GM23248 (cell line): ENCODE results near the gene ANXA8L1.
"Not testable (repeated sequence)": the region's sequence is repeated elsewhere in the genome, so short reads cannot be mapped to it uniquely, and the experiment has no call there.

ENCODE experiments used
- EZH2 ChIP-seq: fragments of 200-600 bp; sonication (generic); IDR thresholded peaks from 2 replicates; pipeline ENCODE4 v1.6.1; 2018; ENCODE audit warnings: antibody characterized with exemption, mild to moderate bottlenecking; ENCODE audit not compliant: insufficient read depth, poor library complexity, severe bottlenecking
- EZH2phosphoT487 ChIP-seq: fragments of 200-600 bp; sonication (generic); IDR thresholded peaks from 2 replicates; pipeline ENCODE4 v1.6.1; 2018; ENCODE audit warnings: antibody characterized with exemption, moderate library complexity, mild to moderate bottlenecking, low read depth; ENCODE audit not compliant: insufficient read depth

DNA sequence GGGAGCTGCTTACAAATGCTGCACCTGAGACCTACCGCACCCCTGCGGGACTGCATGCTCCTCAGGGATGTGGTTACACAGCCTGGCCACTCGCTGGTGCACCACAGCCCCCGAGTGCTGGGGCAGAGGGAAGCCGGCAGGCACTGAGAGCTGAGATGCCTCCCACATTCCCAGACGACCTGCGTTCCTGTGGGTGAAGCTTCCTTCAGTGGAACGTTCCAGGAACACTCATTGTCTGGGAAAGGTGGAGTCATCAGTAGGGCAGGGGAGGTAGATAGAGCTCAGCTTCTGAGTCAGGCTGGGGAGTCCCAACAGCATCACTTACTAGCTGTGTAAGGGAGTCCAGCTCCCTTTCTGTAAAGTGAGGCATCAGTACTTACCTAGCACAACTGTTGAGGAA, 2.5 kb downstream of the ANXA8L1 start:
- TF ChIP-seq EZH2, EZH2phosphoT487: not testable (repeated sequence)
